ENCODE measurements around the gene ACTL7A.

- no peak for TF ChIP-seq EZH2phosphoT487 (IDR thresholded peaks at IDR 0.05; ENCODE audit: insufficient read depth, low read depth)
- TF ChIP-seq EZH2 (IDR thresholded peaks at IDR 0.05; ENCODE audit: insufficient read depth, poor library complexity, severe bottlenecking) = no peak
These were observed 23.7 kb downstream of the ACTL7A start for GRCh38 chr9:108885643-108886348.

Measured in GM23248 (cell line).